COLO668 (cell line): ENCODE results near the gene DCPS.
"Not testable (repeated sequence)": the region's sequence is repeated elsewhere in the genome, so short reads cannot be mapped to it uniquely, and the experiment has no call there.

Experiments
- DNase-seq: peaks from one replicate; lab custom pipeline; 2025; ENCODE audit not compliant: unreplicated experiment; lab: John Stamatoyannopoulos, UW

The DCPS gene

GRCh38 chr11:126284829-126285228 is 19.0 kb upstream of the DCPS start:
- DNase-seq: peak; percentile 88

- no peak for DNase-seq
These were observed 15.6 kb upstream of the DCPS start for GRCh38 chr11:126288237-126288636.

DNA sequence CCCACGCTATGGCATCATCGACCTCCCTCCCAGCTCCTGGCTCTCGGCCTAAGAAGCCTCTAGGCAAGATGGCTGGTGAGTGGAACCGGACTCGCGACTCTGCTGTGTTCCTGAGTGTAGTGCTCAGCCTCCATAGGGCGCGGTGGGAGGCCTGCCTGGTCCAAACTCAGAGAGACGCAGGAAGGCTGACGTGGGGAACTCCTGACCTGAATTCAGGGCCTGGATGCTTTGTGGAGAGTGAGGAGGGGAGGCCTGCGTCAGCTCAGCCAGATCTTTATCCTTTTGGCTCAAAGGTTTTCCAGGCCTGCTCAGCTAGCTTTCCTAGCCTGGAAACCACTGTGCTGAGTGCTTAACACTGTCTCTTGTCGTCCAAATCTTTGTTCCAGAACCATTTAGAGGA is 13.0 kb upstream of the DCPS start:
- DNase-seq: no peak

DNA sequence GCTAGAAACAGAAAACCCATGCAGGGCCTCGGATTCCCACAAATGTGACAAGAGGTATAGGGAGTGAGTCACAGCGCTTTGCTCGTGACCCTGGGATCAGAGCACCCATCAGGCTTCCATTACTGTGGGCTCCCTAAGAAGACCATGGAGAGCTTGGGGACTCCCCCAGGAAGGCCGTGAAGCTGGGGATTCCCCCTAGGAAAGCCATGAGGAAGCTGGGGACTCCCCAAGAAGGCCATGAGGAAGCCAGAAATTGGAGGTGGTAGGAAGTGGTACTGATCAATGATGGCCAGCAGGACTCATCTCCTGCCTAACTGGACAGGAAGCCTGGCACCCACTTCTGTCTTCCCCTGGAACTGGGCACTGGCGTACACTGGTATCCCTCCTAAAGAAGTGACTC is 10.1 kb upstream of the DCPS start:
- no peak for DNase-seq

DNA sequence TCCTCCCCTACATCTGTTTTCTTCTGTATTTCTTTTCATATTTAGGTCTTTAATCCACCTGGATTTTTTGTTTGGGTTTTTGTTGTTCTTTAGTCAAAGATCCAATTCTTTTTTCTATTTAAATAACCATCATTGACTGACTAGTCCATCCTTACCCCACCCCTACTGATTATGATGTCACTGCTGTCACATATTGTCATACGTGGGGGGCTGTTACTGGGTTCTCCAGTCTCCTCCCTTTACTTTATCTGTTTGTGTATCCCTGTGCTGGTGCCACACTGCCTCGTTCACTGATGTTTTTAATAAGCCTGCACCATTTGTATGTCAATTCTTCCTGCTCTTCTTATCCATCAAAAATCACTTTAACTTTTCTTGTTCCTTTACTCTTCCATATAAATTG is 6.9 kb upstream of the DCPS start:
- no peak for DNase-seq

GRCh38 chr11:126304457-126305075 is 706 bp downstream of the DCPS start:
- no peak for DNase-seq

- DNase-seq: no peak
These were observed 1.8 kb downstream of the DCPS start for GRCh38 chr11:126305699-126306098.

- peak; percentile 13 for DNase-seq
These were observed 3.8 kb downstream of the DCPS start for GRCh38 chr11:126307706-126308105.

DNA sequence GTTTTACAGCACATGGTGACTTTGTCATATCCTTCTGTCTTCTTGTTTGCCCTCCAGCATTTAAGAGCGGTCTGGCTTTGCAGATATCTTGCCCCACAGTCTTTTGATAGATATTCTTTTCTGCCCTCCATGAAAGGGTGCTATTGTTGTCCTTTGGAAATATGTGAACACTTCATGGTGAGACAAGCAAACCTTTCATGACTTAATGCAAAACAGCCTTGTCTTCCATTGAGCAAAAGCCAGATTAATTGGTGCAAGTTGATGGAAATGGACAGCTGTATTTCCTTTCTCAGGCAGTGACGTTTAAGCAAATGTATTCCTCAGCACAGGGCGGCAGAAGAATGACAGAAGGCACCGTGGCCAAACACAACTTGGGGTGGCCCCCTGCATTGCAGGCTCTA is 4.4 kb downstream of the DCPS start:
- no peak for DNase-seq

DNA sequence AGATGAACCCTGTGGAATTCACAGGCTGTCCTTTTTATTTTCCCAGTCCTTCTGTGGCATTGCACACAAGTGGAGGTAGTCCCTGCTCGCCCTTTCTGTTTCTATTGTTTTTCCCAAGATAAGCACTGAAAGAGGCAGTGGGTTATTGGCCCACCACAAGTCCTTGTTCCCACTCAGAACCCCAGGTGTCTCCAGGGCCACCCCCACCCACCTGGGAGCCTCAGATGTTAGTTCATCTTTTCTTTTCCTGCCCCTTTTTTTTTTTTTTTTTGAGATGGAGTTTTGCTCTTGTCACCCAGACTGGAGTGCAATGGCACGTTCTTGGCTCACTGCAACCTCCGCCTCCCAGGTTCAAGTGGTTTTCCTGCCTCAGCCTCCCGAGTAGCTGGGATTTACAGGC is 4.9 kb downstream of the DCPS start:
- not testable (repeated sequence) for DNase-seq

DNA sequence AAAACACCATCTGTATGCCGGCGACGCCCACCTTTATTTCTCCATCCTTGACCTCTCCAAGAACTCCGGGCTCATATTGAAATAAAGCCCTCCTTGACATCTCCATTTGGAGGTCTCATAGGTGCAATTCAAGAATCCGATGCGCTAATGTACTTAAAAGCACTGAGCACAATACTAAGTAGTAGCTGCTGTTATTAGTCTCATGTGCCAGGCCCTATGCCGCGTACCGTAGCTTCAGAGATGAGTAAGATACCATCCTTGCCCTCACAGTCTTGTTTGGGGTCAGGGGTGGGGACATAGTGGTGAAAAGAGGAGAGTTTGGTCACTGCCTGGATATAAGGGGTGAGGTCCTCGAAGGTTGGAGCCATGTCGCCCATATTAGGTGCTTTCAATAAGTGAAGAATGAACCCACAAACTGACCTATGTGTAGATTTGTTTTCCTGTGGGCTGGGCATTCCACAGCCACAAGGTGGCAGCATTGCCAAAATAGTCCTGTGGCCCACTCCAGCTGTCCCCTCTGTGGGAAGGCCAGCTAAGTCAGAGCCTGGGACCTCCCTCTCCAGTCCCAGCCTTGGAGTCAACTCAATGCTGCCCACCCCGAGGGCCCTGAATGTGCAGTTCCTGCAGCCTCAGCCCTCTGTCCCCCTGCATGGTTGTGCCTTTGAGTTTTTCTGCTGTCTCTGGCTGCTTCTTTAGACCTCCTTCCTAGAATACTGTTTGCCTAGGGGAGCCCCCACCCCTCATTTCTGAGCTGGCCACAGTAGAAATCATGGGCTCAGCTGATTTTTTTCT is 6.5 kb downstream of the DCPS start:
- peak; percentile 69 for DNase-seq

DNA sequence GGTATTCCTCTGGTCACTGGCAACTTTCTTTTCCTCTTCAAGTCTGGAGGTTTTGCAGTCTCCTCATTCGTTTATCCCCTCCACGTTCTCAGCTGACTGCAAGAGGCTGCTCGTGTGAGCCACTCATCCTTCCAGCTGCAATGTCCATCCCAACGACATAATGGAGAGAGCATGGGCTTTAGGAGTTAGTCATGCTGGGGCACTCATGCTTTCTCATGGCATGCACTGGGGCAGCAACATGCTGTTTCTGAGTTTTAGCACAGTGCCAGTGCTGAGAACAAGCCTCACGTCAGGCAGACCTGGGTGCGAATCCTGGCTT is 7.1 kb downstream of the DCPS start:
- DNase-seq: no peak

- no peak for DNase-seq
These were observed 7.8 kb downstream of the DCPS start for GRCh38 chr11:126311401-126312291.

- no peak for DNase-seq
These were observed 9.1 kb downstream of the DCPS start for GRCh38 chr11:126312961-126313360.

GRCh38 chr11:126313826-126314225 is 10.0 kb downstream of the DCPS start:
- DNase-seq: no peak

DNA sequence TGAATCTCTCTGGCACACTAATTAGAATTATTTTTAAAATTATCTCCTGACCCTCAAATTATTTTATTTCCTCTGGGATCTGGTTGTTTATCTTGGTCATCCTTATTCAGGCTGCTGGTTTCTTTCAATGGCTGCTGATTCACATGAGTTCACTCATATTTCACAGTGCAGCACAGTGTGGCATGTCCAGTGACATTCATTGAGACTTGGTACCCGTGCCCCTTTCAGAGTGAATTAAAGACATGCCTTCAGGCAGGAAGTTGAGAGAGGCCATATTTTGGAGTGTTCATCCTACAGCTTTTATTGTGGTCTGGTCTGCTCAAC is 13.5 kb downstream of the DCPS start:
- no peak for DNase-seq

DNA sequence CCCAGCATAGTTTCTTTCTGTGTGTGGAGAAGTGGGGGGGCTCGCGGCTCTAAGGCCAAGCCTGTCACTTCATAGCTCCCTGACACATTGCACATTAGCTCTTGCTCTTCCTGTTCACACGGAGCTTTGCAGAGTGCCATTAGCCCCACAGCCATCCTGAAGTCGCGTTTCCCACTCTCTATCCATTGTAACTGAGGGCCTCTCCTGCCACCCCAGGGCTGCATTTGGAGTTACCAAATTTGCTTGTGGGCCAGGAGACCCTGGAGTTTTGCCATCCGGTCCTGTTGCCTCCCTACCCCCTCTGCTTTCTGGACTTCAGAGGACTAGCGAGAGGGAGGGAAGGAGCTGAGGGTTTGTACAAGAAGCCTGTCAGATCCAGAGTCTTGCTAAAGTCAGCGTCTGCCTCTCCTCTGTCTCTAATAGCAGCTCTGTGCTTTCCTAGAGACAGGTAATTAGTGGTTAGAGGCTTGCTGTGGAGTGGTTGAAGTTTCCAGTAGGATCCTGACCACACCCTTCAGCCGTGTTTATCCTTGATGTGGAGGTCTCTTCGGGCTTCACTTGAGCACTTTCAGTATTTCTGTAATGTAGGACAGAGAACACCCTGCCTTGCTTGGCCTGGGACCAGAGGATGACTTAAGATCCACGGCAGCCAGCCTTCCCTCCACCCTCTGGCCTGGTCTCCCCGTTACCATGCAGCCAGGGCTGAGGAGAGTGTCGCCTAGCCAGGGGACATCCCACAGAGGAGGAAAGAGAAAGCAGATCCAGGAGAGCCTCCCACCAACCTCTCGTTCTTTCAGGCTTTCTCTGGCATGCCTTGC is 14.1 kb downstream of the DCPS start:
- no peak for DNase-seq

- DNase-seq: no peak
These were observed 14.9 kb downstream of the DCPS start for GRCh38 chr11:126318574-126319373.

DNA sequence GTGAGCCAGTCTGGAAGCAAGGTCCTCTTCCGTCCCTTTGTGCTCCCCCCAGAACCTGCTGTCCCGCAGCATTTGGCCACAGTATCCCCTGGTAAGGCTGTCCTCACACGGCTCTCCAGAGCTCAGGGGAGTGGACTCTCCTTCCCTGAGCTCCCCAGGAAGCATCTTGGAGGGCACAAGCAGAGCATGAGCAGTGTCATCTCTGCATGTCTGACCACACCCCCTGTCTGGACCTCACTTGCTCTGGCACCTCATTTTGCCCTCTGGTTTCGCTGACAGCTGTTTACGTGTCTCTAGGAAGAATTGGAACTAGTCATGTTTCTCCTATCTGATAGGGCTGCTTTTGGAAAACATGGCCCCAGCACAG is 15.5 kb downstream of the DCPS start:
- DNase-seq: no peak

- DNase-seq: no peak
These were observed 19.1 kb downstream of the DCPS start for GRCh38 chr11:126322996-126323395.
